T-cell (primary cell): ENCODE measurements around the gene DLG1. TPM values are rescaled to one million over a fixed set of nuclear protein-coding genes. Genes with fewer than 3 reads are reported as not detected.
"Not testable (repeated sequence)": the region's sequence is repeated elsewhere in the genome, so short reads cannot be mapped to it uniquely, and the experiment has no call there.

ENCODE experiments used
- ATAC-seq, 4 experiments: fragments of 200-7000 bp in 3 of 4; fragments of 150-1000 bp in 1 of 4; cut with Tn5 transposase; replicated peaks in 1 of 4; 1 replicate in 3 of 4; 2 replicates in 1 of 4; pipeline ENCODE4 v1.10.0; 2021; ENCODE audit warnings: moderate library complexity in 3 of 4, mild to moderate bottlenecking in 2 of 4, moderate number of reproducible peaks in 1 of 4
- CTCF ChIA-PET, 2 donors: fragments of 300-600 bp; sonication (Branson Sonifier 250); formaldehyde crosslinking; loops; one replicate each; lab custom pipeline; 2022; ENCODE audit warnings: antibody characterized with exemption in 2 of 2; lab: Charles Lee
- POLR2A ChIA-PET, 2 donors: fragments of 300-600 bp; sonication (Branson Sonifier 250); formaldehyde crosslinking; loops; one replicate each; lab custom pipeline; 2022; ENCODE audit warnings: antibody characterized with exemption in 2 of 2; lab: Charles Lee
- DNase-seq, 35 experiments: peaks; one replicate each; pipeline versions ENCODE4 v3.0.0 to v3.0.0-alpha.2; 2013 to 2023
- H3K27ac ChIP-seq: one replicate; pipeline ENCODE4 v1.5.1; 2013; ENCODE audit warnings: low read length
- H3K27me3 ChIP-seq, 2 experiments: replicated peaks in 1 of 2; 1 replicate in 1 of 2; 2 replicates in 1 of 2; pipeline versions ENCODE4 v1.6.1 to v1.7.0; 2013; ENCODE audit warnings: low read length in 1 of 2, mixed read lengths in 1 of 2; ENCODE audit not compliant: control insufficient read depth in 2 of 2, insufficient read depth in 2 of 2; ENCODE audit errors: extremely low read depth in 1 of 2
- H3K36me3 ChIP-seq, 2 donors: 1 replicate in 1 of 2; 2 replicates in 1 of 2; pipeline versions ENCODE4 v1.6.1 to v1.7.0; 2013; ENCODE audit warnings: low read length in 1 of 2; ENCODE audit not compliant: control insufficient read depth in 2 of 2, insufficient read depth in 1 of 2; ENCODE audit errors: extremely low read depth in 1 of 2
- H3K4me1 ChIP-seq, 2 experiments: 1 replicate in 1 of 2; 2 replicates in 1 of 2; pipeline versions ENCODE4 v1.6.1 to v1.7.0; 2013; ENCODE audit warnings: low read length in 2 of 2, mixed read lengths in 1 of 2; ENCODE audit not compliant: insufficient read depth in 2 of 2, control insufficient read depth in 1 of 2; ENCODE audit errors: extremely low read depth in 1 of 2
- H3K4me3 ChIP-seq, 2 donors: 1 replicate in 1 of 2; 2 replicates in 1 of 2; pipeline versions ENCODE4 v1.5.1 to v1.7.0; 2013; ENCODE audit warnings: mild to moderate bottlenecking in 2 of 2, low read length in 1 of 2, moderate library complexity in 1 of 2; ENCODE audit not compliant: control insufficient read depth in 1 of 2; ENCODE audit errors: extremely low read depth in 1 of 2
- H3K9me3 ChIP-seq: 2 replicates; pipeline ENCODE4 v1.7.0; 2013
- H3K27ac Mint-ChIP-seq, 2 donors: one replicate each; pipeline ENCODE4 v1.8.0; 2020 to 2021; ENCODE audit warnings: mild to moderate bottlenecking in 2 of 2, mixed read lengths in 2 of 2
- H3K27me3 Mint-ChIP-seq, 2 donors: one replicate each; pipeline ENCODE4 v1.8.0; 2021 to 2022; ENCODE audit warnings: mixed read lengths in 2 of 2
- H3K36me3 Mint-ChIP-seq: one replicate; pipeline ENCODE4 v1.8.0; 2021; ENCODE audit warnings: mixed read lengths
- H3K4me1 Mint-ChIP-seq, 3 donors: one replicate each; pipeline ENCODE4 v1.8.0; 2020 to 2022; ENCODE audit warnings: mixed read lengths in 3 of 3, mild to moderate bottlenecking in 1 of 3
- H3K4me3 Mint-ChIP-seq, 3 donors: one replicate each; pipeline ENCODE4 v1.8.0; 2020 to 2022; ENCODE audit warnings: mild to moderate bottlenecking in 3 of 3, mixed read lengths in 3 of 3, moderate library complexity in 3 of 3
- H3K9me3 Mint-ChIP-seq, 3 donors: one replicate each; pipeline ENCODE4 v1.8.0; 2020 to 2022; ENCODE audit warnings: mixed read lengths in 3 of 3
- WGBS: methylation state at CpG from one replicate; pipeline ENCODE4 v1.1.5; 2013; ENCODE audit warnings: missing lambda C conversion rate; ENCODE audit not compliant: insufficient coverage; 5-methylcytosine and 5-hydroxymethylcytosine counted together
- total RNA-seq, 35 experiments: library from RNA in 6 of 35; stranded (reverse) in 6 of 35; fragments of 120-200 nt in 1 of 35; gene quantifications; one replicate each; pipeline versions ENCODE4 v1.2.1 to v1.2.4 and lab custom pipeline; 2013 to 2026

DLG1 gene
- total RNA-seq, 5 donors from 2014 or later (not counting 1 experiment from before 2014, with no cell fraction given) = 65.5 to 96.5 (median 68.4) TPM

GRCh38 chr3:197196192-197196591, 102.2 kb downstream of the DLG1 start:
- Mint-ChIP-seq H3K9me3 (peaks cover 0 to 4% (median 0%) of the 10 kb centered on the region in 3 donors), H3K36me3 (peaks cover 16% of the 10 kb centered on the region), H3K27ac (no peak overlapping the region), H3K4me1 (peaks cover 29 to 38% (median 33%) of the 10 kb centered on the region in 3 donors), H3K27me3 (no peaks in the 10 kb centered on the region), H3K4me3 (no peak overlapping the region)
- Histone ChIP-seq H3K4me3 (no peak overlapping the region), H3K36me3 (no peaks in the 10 kb centered on the region), H3K9me3 (no peaks in the 10 kb centered on the region), H3K4me1 (no peaks in the 10 kb centered on the region), H3K27ac (no peak overlapping the region), H3K27me3 (no peaks in the 10 kb centered on the region)
- WGBS = no CpG with 5 or more reads among the region's 3 CpGs
- ATAC-seq (no peak), DNase-seq (no peak)
- POLR2A ChIA-PET = no interaction called here
- CTCF ChIA-PET = no interaction called here

GRCh38 chr3:197195326-197195725, 103.1 kb downstream of the DLG1 start:
- no peak for DNase-seq
- no peaks in the 10 kb centered on the region for H3K27me3 ChIP-seq
- H3K9me3 Mint-ChIP-seq = peaks cover 0 to 4% (median 0%) of the 10 kb centered on the region in 3 donors
- ChIA-PET POLR2A (interaction anchor here in 1 of 2 donors (0.7 kb wide), 1 partner anchor 234 kb away, joined by 7 read pairs; no protein-coding TSS in a partner anchor), CTCF (interaction anchor here in 1 of 2 donors (0.7 kb wide), 1 partner anchor 14 kb away, joined by 3 read pairs; no protein-coding TSS in a partner anchor)
- WGBS = no CpG with 5 or more reads among the region's 1 CpG
- ATAC-seq = no peak
- no peak overlapping the region for H3K27ac ChIP-seq
- H3K4me3 ChIP-seq = no peak overlapping the region
- H3K4me1 Mint-ChIP-seq = peaks cover 24 to 33% (median 24%) of the 10 kb centered on the region in 3 donors
- H3K9me3 ChIP-seq = no peaks in the 10 kb centered on the region
- H3K27ac Mint-ChIP-seq = no peak overlapping the region
- H3K36me3 ChIP-seq = no peaks in the 10 kb centered on the region
- no peak overlapping the region for H3K4me3 Mint-ChIP-seq
- no peaks in the 10 kb centered on the region for H3K27me3 Mint-ChIP-seq
- H3K4me1 ChIP-seq = no peaks in the 10 kb centered on the region
- peaks cover 19% of the 10 kb centered on the region for H3K36me3 Mint-ChIP-seq

- H3K27ac ChIP-seq, ATAC-seq, H3K27me3 Mint-ChIP-seq, H3K9me3 ChIP-seq, H3K27me3 ChIP-seq, H3K36me3 ChIP-seq, H3K4me3 ChIP-seq, H3K9me3 Mint-ChIP-seq, H3K4me1 ChIP-seq, DNase-seq, H3K4me3 Mint-ChIP-seq, CTCF ChIA-PET, POLR2A ChIA-PET, H3K27ac Mint-ChIP-seq: not testable (repeated sequence)
- Mint-ChIP-seq H3K4me1 (peaks cover 23 to 33% (median 26%) of the 10 kb centered on the region in 3 donors), H3K36me3 (peaks cover 19% of the 10 kb centered on the region)
- no CpG with 5 or more reads among the region's 3 CpGs for WGBS
These were observed 104.7 kb downstream of the DLG1 start for GRCh38 chr3:197193759-197194158.

DNA sequence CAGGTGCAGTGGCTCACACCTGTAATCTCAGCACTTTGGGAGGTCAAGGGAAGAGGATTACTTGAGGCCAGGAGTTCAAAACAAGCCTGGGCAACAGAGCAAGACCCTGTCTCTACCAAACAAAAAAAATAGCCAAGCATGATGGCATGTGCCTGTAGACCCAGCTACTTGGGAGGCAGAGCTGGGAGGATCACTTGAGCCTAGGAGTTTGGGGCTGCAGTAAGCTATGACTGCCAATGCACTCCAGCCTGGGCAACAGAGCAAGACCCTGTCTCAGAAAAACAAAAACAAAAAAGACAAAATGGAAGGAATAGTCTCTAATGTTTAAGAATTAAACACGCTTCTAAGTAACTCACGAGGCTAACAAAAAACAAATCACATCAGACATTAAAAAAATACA, 106.5 kb downstream of the DLG1 start:
- DNase-seq = no peak
- no peaks in the 10 kb centered on the region for H3K27me3 Mint-ChIP-seq
- Histone ChIP-seq H3K27me3 (no peaks in the 10 kb centered on the region), H3K9me3 (no peaks in the 10 kb centered on the region), H3K4me1 (no peaks in the 10 kb centered on the region), H3K27ac (no peak overlapping the region), H3K36me3 (no peaks in the 10 kb centered on the region), H3K4me3 (no peak overlapping the region)
- H3K27ac Mint-ChIP-seq = no peak overlapping the region
- peaks cover 19% of the 10 kb centered on the region for H3K36me3 Mint-ChIP-seq
- ChIA-PET POLR2A (no interaction called here), CTCF (no interaction called here)
- no peak overlapping the region for H3K4me3 Mint-ChIP-seq
- H3K9me3 Mint-ChIP-seq = peaks cover 0 to 4% (median 0%) of the 10 kb centered on the region in 3 donors
- WGBS = no CpG with 5 or more reads among the region's 2 CpGs
- no peak for ATAC-seq
- peaks cover 14 to 20% (median 16%) of the 10 kb centered on the region in 3 donors for H3K4me1 Mint-ChIP-seq

GRCh38 chr3:197189623-197190022, 108.8 kb downstream of the DLG1 start:
- DNase-seq (no peak), ATAC-seq (no peak)
- Histone ChIP-seq H3K27me3 (no peaks in the 10 kb centered on the region), H3K27ac (no peak overlapping the region), H3K9me3 (no peaks in the 10 kb centered on the region), H3K36me3 (no peaks in the 10 kb centered on the region), H3K4me1 (no peaks in the 10 kb centered on the region), H3K4me3 (no peak overlapping the region)
- Mint-ChIP-seq H3K36me3 (peaks cover 12% of the 10 kb centered on the region), H3K27ac (peak overlapping the region; percentile 0 to 45), H3K4me3 (no peak overlapping the region), H3K9me3 (no peaks in the 10 kb centered on the region), H3K27me3 (no peaks in the 10 kb centered on the region), H3K4me1 (peaks cover 6 to 10% (median 10%) of the 10 kb centered on the region in 3 donors)
- ChIA-PET CTCF (interaction anchor here (0.5 to 0.7 kb wide), 2 partner anchors 10 to 102 kb away, joined by 3 read pairs; no protein-coding TSS in a partner anchor), POLR2A (no interaction called here)
- 20% methylated on average over 1 of the region's 3 CpGs for WGBS

GRCh38 chr3:197188963-197189362, 109.4 kb downstream of the DLG1 start:
- Mint-ChIP-seq H3K36me3 (peaks cover 12% of the 10 kb centered on the region), H3K4me1 (peaks cover 6 to 10% (median 10%) of the 10 kb centered on the region in 3 donors), H3K27me3 (no peaks in the 10 kb centered on the region), H3K27ac (no peak overlapping the region), H3K4me3 (no peak overlapping the region), H3K9me3 (no peaks in the 10 kb centered on the region)
- CTCF ChIA-PET = interaction anchor here in 1 of 2 donors (0.7 kb wide), 1 partner anchor 9 kb away, joined by 3 read pairs; no protein-coding TSS in a partner anchor
- POLR2A ChIA-PET = no interaction called here
- 29% methylated on average over 1 of the region's 3 CpGs for WGBS
- no peaks in the 10 kb centered on the region for H3K27me3 ChIP-seq
- no peak overlapping the region for H3K4me3 ChIP-seq
- DNase-seq = no peak
- no peaks in the 10 kb centered on the region for H3K36me3 ChIP-seq
- no peaks in the 10 kb centered on the region for H3K9me3 ChIP-seq
- H3K4me1 ChIP-seq = no peaks in the 10 kb centered on the region
- no peak for ATAC-seq
- H3K27ac ChIP-seq = no peak overlapping the region
